ENCODE results near the gene F12.

DNA sequence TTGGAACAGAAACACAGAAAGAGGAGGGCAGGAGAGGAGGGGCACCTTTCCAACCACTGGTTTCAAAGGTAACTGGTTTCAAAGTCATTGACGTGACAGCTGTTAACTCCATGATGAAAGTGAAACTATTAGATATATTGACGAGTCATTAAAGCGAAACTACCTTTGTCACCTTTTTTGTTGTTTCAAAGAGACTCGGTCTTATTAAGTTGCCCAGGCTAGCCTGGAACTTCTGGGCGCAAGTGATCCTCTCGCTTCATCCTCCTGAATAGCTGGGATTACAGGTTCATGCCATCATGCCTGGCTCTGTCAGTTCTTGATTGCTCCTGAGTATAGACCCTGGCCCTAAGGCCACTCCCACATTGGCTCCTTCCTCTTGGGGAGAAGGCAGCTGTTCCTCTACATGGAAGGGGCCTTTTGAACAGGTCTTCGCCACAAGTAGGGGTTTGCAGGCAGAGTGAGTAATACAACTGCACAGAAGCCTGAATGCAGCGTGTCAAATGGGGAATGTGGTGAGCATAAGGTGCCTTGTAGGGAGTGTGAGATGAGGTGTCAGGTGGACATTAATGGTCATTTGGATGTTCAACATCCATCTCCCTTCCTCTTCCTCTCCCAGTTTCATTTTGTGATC lies 3.4 kb upstream of the F12 start:
- TF ChIP-seq, protein P1, sequence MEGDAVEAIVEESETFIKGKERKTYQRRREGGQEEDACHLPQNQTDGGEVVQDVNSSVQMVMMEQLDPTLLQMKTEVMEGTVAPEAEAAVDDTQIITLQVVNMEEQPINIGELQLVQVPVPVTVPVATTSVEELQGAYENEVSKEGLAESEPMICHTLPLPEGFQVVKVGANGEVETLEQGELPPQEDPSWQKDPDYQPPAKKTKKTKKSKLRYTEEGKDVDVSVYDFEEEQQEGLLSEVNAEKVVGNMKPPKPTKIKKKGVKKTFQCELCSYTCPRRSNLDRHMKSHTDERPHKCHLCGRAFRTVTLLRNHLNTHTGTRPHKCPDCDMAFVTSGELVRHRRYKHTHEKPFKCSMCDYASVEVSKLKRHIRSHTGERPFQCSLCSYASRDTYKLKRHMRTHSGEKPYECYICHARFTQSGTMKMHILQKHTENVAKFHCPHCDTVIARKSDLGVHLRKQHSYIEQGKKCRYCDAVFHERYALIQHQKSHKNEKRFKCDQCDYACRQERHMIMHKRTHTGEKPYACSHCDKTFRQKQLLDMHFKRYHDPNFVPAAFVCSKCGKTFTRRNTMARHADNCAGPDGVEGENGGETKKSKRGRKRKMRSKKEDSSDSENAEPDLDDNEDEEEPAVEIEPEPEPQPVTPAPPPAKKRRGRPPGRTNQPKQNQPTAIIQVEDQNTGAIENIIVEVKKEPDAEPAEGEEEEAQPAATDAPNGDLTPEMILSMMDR (conservative IDR thresholded peaks at IDR 0.05; ENCODE audit: low read depth, low read length) = no peak
- TF ChIP-seq EZH2 (IDR thresholded peaks at IDR 0.05; ENCODE audit: borderline replicate concordance, low read depth, low read length, poor library complexity, severe bottlenecking) = no peak

Measured in A673 (cell line).